ENCODE data around the gene DHRS1. TPM values are rescaled to one million over a fixed set of nuclear protein-coding genes. Genes with fewer than 3 reads are reported as not detected.

DHRS1 gene
- total RNA-seq, 1 experiment from 2014 or later = 34.7 TPM

DNA sequence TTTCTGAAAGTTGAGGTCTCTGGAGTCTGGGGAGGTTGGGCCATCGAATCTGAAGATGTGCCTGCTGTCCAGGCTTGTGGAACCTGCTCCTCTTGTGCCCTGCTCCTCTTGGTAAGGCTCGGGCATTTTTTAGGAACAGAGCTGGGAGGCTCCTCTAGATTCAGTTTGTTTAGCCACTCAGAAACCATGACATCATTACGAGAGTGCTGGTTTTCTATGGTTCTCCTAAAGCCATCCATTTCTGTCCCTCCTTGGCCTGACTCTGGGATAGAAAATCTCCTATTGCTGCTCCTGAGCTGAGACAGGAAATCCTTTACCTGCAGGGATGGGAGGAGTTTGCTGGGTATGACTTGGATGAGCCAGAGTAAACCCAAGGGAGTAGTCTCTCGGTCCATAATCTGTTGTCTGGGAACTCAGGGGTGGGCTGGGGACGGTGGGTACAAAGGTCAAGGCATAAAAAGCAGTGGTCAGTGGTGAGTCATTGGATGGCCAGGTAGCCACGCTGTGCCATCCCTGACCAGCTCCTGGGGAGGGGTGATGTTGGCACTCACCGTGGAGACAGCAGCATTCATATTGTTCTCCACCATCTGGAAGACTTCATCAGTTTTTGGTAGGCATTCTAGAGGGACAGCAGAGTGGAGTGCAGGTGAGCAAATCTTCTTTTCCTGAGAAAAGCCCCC lies 37.7 kb upstream of the DHRS1 start:
- TF ChIP-seq, protein P1, sequence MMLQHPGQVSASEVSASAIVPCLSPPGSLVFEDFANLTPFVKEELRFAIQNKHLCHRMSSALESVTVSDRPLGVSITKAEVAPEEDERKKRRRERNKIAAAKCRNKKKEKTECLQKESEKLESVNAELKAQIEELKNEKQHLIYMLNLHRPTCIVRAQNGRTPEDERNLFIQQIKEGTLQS (IDR thresholded peaks at IDR 0.05) = no peak
- TF ChIP-seq YY1 (IDR thresholded peaks at IDR 0.05; ENCODE audit: extremely low read depth, insufficient replicate concordance, low read depth, low read length) = no peak
- TF ChIP-seq ELF1 (IDR thresholded peaks at IDR 0.05; ENCODE audit: borderline replicate concordance, low read depth) = no peak
- TF ChIP-seq POLR2A (IDR thresholded peaks at IDR 0.05; ENCODE audit: borderline replicate concordance, extremely low read depth, insufficient read depth, insufficient read length) = no peak
- TF ChIP-seq CBX3 (IDR thresholded peaks at IDR 0.05; ENCODE audit: low read depth) = no peak
- Histone ChIP-seq H3K9me3 (ENCODE audit: control insufficient read depth in 1 of 2, insufficient read depth in 1 of 2, low read depth in 1 of 2, low read length in 2 of 2) (no peaks in the 10 kb centered on the region), H3K36me3 (ENCODE audit: control insufficient read depth in 1 of 2, insufficient read depth in 2 of 2, low read length in 2 of 2) (no peaks in the 10 kb centered on the region), H3K4me3 (replicated peaks in 1 of 2; ENCODE audit: low read depth in 1 of 2, low read length in 2 of 2) (no peak overlapping the region), H2AFZ (ENCODE audit: low read depth, low read length, poor library complexity, severe bottlenecking) (no peak overlapping the region), H4K20me1 (ENCODE audit: insufficient read depth) (no peaks in the 10 kb centered on the region), H3K9ac (ENCODE audit: low read length) (no peak overlapping the region), H3K9me2 (ENCODE audit: insufficient read depth) (no peaks in the 10 kb centered on the region), H3K4me2 (ENCODE audit: low read length) (no peak overlapping the region), H3K27me3 (ENCODE audit: insufficient read depth, low read length) (no peaks in the 10 kb centered on the region), H3K27ac (ENCODE audit: low read depth, low read length) (no peak overlapping the region), H3K79me2 (ENCODE audit: insufficient read depth, low read length) (no peaks in the 10 kb centered on the region), H3K4me1 (ENCODE audit: control insufficient read depth in 1 of 2, insufficient read depth in 2 of 2, low read length in 2 of 2) (peaks cover 4 to 12% of the 10 kb centered on the region in 2 experiments)
- ChIA-PET CTCF (interaction anchor here (1.1 to 1.2 kb wide), 2 partner anchors 94 to 105 kb away, joined by 3 to 6 read pairs; no protein-coding TSS in a partner anchor), RAD21 (ENCODE audit: low non-redundant PET in 1 of 2, low total read pairs in 2 of 2, uncharacterized antibody in 2 of 2, unreplicated experiment in 2 of 2) (no interaction called here), POLR2A (no interaction called here)
- DNase-seq (ENCODE audit: low read depth, low spot score) (no peak), ATAC-seq (no peak)
- intact Hi-C loops (cut with micrococcal nuclease) = no loop called here
- no TSS peak for BruUV-seq (replicated peaks)

DNA sequence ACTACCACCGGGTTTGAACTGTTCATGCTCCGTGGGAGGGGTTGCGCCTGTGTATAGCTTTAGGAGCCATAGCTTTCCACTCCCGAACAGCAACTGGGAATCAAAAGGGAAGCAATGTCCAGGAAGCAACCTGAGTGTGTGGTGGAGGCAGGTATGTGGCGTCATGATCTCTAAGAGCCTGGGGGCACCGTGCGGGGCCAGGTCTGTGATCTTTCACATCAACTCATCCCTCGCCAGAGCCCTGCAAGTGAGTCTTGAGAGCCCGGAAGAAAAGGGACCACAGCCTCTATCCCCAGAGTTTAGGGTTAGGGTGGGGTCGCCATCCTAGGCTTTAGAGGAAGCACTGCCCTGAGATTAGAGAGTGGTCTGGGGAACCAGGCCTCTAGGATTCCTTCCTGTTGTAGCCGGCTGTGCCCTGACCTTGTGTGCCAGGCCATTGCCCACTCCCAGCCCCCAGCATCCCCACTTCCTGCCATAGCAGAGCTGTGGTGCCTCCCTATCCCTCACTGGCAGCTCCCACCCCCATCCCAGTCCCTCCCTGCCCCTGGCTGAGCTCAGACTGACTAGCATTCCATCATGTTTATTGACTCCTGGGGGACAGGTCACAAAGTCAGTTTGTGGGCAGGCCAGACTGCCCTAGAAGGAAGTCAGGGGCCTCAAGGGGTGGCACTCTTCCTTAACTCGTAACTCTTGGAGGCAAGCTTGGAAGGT lies 36.0 kb upstream of the DHRS1 start:
- Histone ChIP-seq H3K79me2 (ENCODE audit: insufficient read depth, low read length) (no peaks in the 10 kb centered on the region), H3K4me1 (ENCODE audit: control insufficient read depth in 1 of 2, insufficient read depth in 2 of 2, low read length in 2 of 2) (peaks cover 4 to 12% of the 10 kb centered on the region in 2 experiments), H4K20me1 (ENCODE audit: insufficient read depth) (no peaks in the 10 kb centered on the region), H3K36me3 (ENCODE audit: control insufficient read depth in 1 of 2, insufficient read depth in 2 of 2, low read length in 2 of 2) (no peaks in the 10 kb centered on the region), H3K9me2 (ENCODE audit: insufficient read depth) (no peaks in the 10 kb centered on the region), H2AFZ (ENCODE audit: low read depth, low read length, poor library complexity, severe bottlenecking) (no peak overlapping the region), H3K4me2 (ENCODE audit: low read length) (no peak overlapping the region), H3K9ac (ENCODE audit: low read length) (no peak overlapping the region), H3K4me3 (replicated peaks in 1 of 2; ENCODE audit: low read depth in 1 of 2, low read length in 2 of 2) (no peak overlapping the region), H3K27me3 (ENCODE audit: insufficient read depth, low read length) (no peaks in the 10 kb centered on the region), H3K27ac (ENCODE audit: low read depth, low read length) (no peak overlapping the region), H3K9me3 (ENCODE audit: control insufficient read depth in 1 of 2, insufficient read depth in 1 of 2, low read depth in 1 of 2, low read length in 2 of 2) (no peaks in the 10 kb centered on the region)
- ChIA-PET RAD21 (ENCODE audit: low non-redundant PET in 1 of 2, low total read pairs in 2 of 2, uncharacterized antibody in 2 of 2, unreplicated experiment in 2 of 2) (no interaction called here), POLR2A (interaction anchor here (1.0 kb wide), 1 partner anchor 96 kb away, joined by 6 read pairs; no protein-coding TSS in a partner anchor), CTCF (interaction anchor here (1.1 to 6.3 kb wide), 2 partner anchors 95 to 106 kb away, joined by 3 to 162 read pairs; partner anchors contain the start of genes CBLN3 and KHNYN)
- intact Hi-C loops (cut with micrococcal nuclease) = no loop called here
- DNase-seq (ENCODE audit: low read depth, low spot score) = no peak
- TF ChIP-seq POLR2AphosphoS5 (IDR thresholded peaks at IDR 0.05; ENCODE audit: low read depth, low read length) (no peak), CBX3 (IDR thresholded peaks at IDR 0.05; ENCODE audit: low read depth) (no peak), EZH2phosphoT487 (IDR thresholded peaks at IDR 0.05; ENCODE audit: borderline replicate concordance) (no peak), ZNF274 (IDR thresholded peaks at IDR 0.05; ENCODE audit: low read depth, low read length) (no peak), POLR2A (IDR thresholded peaks at IDR 0.05; ENCODE audit: borderline replicate concordance, extremely low read depth, insufficient read depth, insufficient read length) (no peak), CEBPB (IDR thresholded peaks at IDR 0.05; ENCODE audit: low read depth) (no peak), EGR1 (IDR thresholded peaks at IDR 0.05; ENCODE audit: low read depth) (no peak)
- no peak for ATAC-seq
- no TSS peak for BruUV-seq (replicated peaks)

Data from HCT116 (cell line).